A549 treated with Mapracorat at 1 μM for 4 hours (cell line): ENCODE measurements around the gene CDY1B. TPM values are rescaled to one million over a fixed set of nuclear protein-coding genes. Genes with fewer than 3 reads are reported as not detected.

Experiments used
- total RNA-seq: library from RNA; stranded (reverse); fragments of 200-300 nt; extraction: Qiagen RNA extraction; gene quantifications from 5 replicates; pipeline ENCODE4 v1.2.3, GENCODE V29; 2022

CDY1B gene
- total RNA-seq, result not detected in 5 replicates

GRCh38 chrY:24047919-24048318 lies at the start of gene CDY1B:
TSS of gene CDY1B (minus strand) at chrY:24048019. CDS start at chrY:24047688, 331 bp downstream.

